Neural cell (in vitro differentiated cells): ENCODE measurements around the gene KLHL14. TPM values are rescaled to one million over a fixed set of nuclear protein-coding genes. Genes with fewer than 3 reads are reported as not detected.

Source experiments
- H2AFZ ChIP-seq: fragments of 200-600, 300-800 bp; sonication (generic), shearing (Covaris generic); 2 replicates; pipeline ENCODE4 v1.6.0; 2014; ENCODE audit warnings: low read depth, mild to moderate bottlenecking, antibody characterized with exemption, low read length, moderate library complexity
- H3F3A ChIP-seq: fragments of 200-600 bp; shearing (Covaris generic); 2 replicates; pipeline ENCODE4 v1.6.1; 2016; ENCODE audit warnings: mild to moderate bottlenecking, moderate library complexity, mixed read lengths, antibody characterized with exemption, low read length; ENCODE audit not compliant: insufficient read depth, poor library complexity, severe bottlenecking
- H3K27ac ChIP-seq: fragments of 200-600, 300-800 bp; sonication (generic), shearing (Covaris generic); 2 replicates; pipeline ENCODE4 v1.5.1; 2014; ENCODE audit warnings: mild to moderate bottlenecking, low read length, moderate library complexity
- H3K27me3 ChIP-seq: fragments of 300-800, 200-600 bp; sonication (generic), shearing (Covaris generic); 2 replicates; pipeline ENCODE4 v1.6.0; 2014; ENCODE audit warnings: mild to moderate bottlenecking, low read depth, low read length, moderate library complexity; ENCODE audit not compliant: insufficient read depth
- H3K36me3 ChIP-seq: fragments of 300-800, 200-600 bp; sonication (generic), shearing (Covaris generic); 2 replicates; pipeline ENCODE4 v1.5.1; 2014; ENCODE audit warnings: mild to moderate bottlenecking, antibody characterized with exemption, low read length, moderate library complexity; ENCODE audit not compliant: insufficient read depth
- H3K4me2 ChIP-seq: fragments of 300-800, 200-600 bp; sonication (generic), shearing (Covaris generic); 2 replicates; pipeline ENCODE4 v1.6.0; 2014; ENCODE audit warnings: mild to moderate bottlenecking, low read length
- H3K4me3 ChIP-seq: fragments of 300-800, 200-600 bp; sonication (generic), shearing (Covaris generic); 2 replicates; pipeline ENCODE4 v1.5.1; 2014; ENCODE audit warnings: mild to moderate bottlenecking, low read length, moderate library complexity
- H3K79me2 ChIP-seq: fragments of 200-600 bp; shearing (Covaris generic); replicated peaks from 2 replicates; pipeline ENCODE4 v1.6.0; 2014; ENCODE audit warnings: mild to moderate bottlenecking, low read length, moderate library complexity; ENCODE audit not compliant: insufficient read depth
- H3K9ac ChIP-seq: fragments of 300-800, 200-600 bp; sonication (generic), shearing (Covaris generic); 2 replicates; pipeline ENCODE4 v1.6.1; 2016; ENCODE audit warnings: mild to moderate bottlenecking, low read length, mixed read lengths
- H3K9me2 ChIP-seq: fragments of 200-600 bp; shearing (Covaris generic); 2 replicates; pipeline ENCODE4 v1.6.1; 2016; ENCODE audit warnings: mild to moderate bottlenecking, low read length, mixed read lengths; ENCODE audit not compliant: insufficient read depth
- H3K9me3 ChIP-seq: fragments of 200-600, 300-800 bp; sonication (generic), shearing (Covaris generic); 2 replicates; pipeline ENCODE4 v1.6.1; 2016; ENCODE audit warnings: mild to moderate bottlenecking, mixed run types, low read length, moderate library complexity, mixed read lengths
- H4K20me1 ChIP-seq: fragments of 200-600 bp; shearing (Covaris generic); 2 replicates; pipeline ENCODE4 v1.6.1; 2016; ENCODE audit warnings: mild to moderate bottlenecking, mixed run types; ENCODE audit not compliant: insufficient read depth
- EP300 ChIP-seq: fragments of 450-650 bp; conservative IDR thresholded peaks from 2 replicates; pipeline ENCODE4 v1.6.1; 2014; ENCODE audit warnings: antibody characterized with exemption, mild to moderate bottlenecking, moderate library complexity; ENCODE audit not compliant: poor library complexity, severe bottlenecking
- EZH2 ChIP-seq: fragments of 200-600, 300-800 bp; shearing (Covaris generic), sonication (generic); IDR thresholded peaks from 2 replicates; pipeline ENCODE4 v1.6.1; 2014; ENCODE audit warnings: antibody characterized with exemption, low read length, borderline replicate concordance, mild to moderate bottlenecking; ENCODE audit not compliant: insufficient read depth, poor library complexity, severe bottlenecking
- MXI1 ChIP-seq: fragments of 450-650 bp; conservative IDR thresholded peaks from 2 replicates; pipeline ENCODE4 v1.6.1; 2014; ENCODE audit warnings: antibody characterized with exemption, mild to moderate bottlenecking; ENCODE audit not compliant: poor library complexity, severe bottlenecking
- POLR2AphosphoS5 ChIP-seq: IDR thresholded peaks from 2 replicates; pipeline ENCODE4 v1.6.1; 2012
- RAD21 ChIP-seq: fragments of 450-650 bp; conservative IDR thresholded peaks from 2 replicates; pipeline ENCODE4 v1.6.1; 2014; ENCODE audit warnings: antibody characterized with exemption, mild to moderate bottlenecking, moderate library complexity
- SMC3 ChIP-seq: fragments of 450-650 bp; conservative IDR thresholded peaks from 2 replicates; pipeline ENCODE4 v1.6.1; 2014; ENCODE audit warnings: antibody characterized with exemption, mild to moderate bottlenecking, moderate library complexity; ENCODE audit not compliant: poor library complexity
- TAF1 ChIP-seq: IDR thresholded peaks from 2 replicates; pipeline ENCODE4 v1.6.1; 2012; ENCODE audit warnings: low read depth
- polyA plus RNA-seq: library from polyadenylated mRNA; depleted of rRNA; stranded (reverse); fragments of >200 nt; gene quantifications from 2 replicates; pipeline ENCODE4 v1.2.3, GENCODE V29; 2014
- TF ChIP-seq, protein P1 (sequence below): IDR thresholded peaks from 2 replicates; pipeline ENCODE4 v1.6.1; 2012; ENCODE audit warnings: borderline replicate concordance
- TF ChIP-seq, protein P2 (sequence below): fragments of 450-650 bp; IDR thresholded peaks from 2 replicates; pipeline ENCODE4 v1.5.1; 2014; ENCODE audit warnings: antibody characterized with exemption, mild to moderate bottlenecking, moderate library complexity; ENCODE audit not compliant: poor library complexity, severe bottlenecking

KLHL14 gene
- polyA plus RNA-seq, 1 donor from 2014 or later: 0.33 TPM

DNA sequence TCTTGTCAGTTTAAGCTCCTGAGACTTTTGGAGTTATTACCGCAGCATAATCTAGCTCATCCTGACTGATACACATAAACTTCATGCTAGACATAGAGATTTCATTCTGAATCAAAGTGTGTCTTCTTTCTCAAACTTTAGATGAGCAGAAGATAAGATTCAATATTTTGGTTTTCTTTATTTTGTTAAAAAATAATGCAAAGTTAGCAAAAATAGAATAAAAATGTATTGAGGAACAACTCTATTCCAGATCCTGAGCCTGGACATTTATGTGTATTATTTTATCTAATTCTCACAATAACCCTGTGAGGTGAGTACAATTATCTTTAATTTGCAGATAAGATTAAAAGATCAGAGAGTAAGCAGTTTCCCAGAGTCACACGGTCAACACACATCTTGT lies 38.4 kb downstream of the KLHL14 start:
- Histone ChIP-seq H4K20me1 (no peaks in the 10 kb centered on the region), H3K79me2 (no peaks in the 10 kb centered on the region), H3K27me3 (no peaks in the 10 kb centered on the region), H3K36me3 (no peaks in the 10 kb centered on the region), H3K9me3 (no peaks in the 10 kb centered on the region), H3K4me2 (no peak overlapping the region), H3K4me3 (no peak overlapping the region), H3K9ac (no peak overlapping the region), H3K27ac (no peak overlapping the region), H3F3A (no peaks in the 10 kb centered on the region), H3K9me2 (no peaks in the 10 kb centered on the region), H2AFZ (no peak overlapping the region)
- TF ChIP-seq, protein P1, sequence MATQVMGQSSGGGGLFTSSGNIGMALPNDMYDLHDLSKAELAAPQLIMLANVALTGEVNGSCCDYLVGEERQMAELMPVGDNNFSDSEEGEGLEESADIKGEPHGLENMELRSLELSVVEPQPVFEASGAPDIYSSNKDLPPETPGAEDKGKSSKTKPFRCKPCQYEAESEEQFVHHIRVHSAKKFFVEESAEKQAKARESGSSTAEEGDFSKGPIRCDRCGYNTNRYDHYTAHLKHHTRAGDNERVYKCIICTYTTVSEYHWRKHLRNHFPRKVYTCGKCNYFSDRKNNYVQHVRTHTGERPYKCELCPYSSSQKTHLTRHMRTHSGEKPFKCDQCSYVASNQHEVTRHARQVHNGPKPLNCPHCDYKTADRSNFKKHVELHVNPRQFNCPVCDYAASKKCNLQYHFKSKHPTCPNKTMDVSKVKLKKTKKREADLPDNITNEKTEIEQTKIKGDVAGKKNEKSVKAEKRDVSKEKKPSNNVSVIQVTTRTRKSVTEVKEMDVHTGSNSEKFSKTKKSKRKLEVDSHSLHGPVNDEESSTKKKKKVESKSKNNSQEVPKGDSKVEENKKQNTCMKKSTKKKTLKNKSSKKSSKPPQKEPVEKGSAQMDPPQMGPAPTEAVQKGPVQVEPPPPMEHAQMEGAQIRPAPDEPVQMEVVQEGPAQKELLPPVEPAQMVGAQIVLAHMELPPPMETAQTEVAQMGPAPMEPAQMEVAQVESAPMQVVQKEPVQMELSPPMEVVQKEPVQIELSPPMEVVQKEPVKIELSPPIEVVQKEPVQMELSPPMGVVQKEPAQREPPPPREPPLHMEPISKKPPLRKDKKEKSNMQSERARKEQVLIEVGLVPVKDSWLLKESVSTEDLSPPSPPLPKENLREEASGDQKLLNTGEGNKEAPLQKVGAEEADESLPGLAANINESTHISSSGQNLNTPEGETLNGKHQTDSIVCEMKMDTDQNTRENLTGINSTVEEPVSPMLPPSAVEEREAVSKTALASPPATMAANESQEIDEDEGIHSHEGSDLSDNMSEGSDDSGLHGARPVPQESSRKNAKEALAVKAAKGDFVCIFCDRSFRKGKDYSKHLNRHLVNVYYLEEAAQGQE: no peak
- TF ChIP-seq SMC3 (no peak), EP300 (no peak), EZH2 (no peak), POLR2AphosphoS5 (no peak), TAF1 (no peak), MXI1 (no peak), RAD21 (no peak)
- TF ChIP-seq, protein P2, sequence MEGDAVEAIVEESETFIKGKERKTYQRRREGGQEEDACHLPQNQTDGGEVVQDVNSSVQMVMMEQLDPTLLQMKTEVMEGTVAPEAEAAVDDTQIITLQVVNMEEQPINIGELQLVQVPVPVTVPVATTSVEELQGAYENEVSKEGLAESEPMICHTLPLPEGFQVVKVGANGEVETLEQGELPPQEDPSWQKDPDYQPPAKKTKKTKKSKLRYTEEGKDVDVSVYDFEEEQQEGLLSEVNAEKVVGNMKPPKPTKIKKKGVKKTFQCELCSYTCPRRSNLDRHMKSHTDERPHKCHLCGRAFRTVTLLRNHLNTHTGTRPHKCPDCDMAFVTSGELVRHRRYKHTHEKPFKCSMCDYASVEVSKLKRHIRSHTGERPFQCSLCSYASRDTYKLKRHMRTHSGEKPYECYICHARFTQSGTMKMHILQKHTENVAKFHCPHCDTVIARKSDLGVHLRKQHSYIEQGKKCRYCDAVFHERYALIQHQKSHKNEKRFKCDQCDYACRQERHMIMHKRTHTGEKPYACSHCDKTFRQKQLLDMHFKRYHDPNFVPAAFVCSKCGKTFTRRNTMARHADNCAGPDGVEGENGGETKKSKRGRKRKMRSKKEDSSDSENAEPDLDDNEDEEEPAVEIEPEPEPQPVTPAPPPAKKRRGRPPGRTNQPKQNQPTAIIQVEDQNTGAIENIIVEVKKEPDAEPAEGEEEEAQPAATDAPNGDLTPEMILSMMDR: no peak

DNA sequence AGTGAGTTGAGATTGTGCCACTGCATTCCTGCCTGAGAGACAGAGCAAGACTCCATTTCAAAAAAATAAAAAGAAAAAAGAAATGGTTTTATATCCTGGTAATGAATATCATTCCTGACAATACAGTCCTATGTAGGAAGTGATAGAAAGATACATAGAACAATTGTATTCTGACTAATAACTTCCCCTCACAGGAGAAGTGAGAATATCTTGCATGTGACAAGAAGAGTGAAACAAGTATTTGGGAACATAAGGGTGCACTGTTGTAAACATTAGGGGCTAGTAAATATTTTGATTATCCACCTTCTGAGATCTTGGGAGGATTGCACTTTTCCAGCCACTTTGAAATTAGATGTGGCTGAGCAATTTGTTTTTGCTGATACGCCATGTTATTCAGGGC lies 40.7 kb downstream of the KLHL14 start:
- TF ChIP-seq RAD21 (no peak), SMC3 (no peak), POLR2AphosphoS5 (no peak), TAF1 (no peak), EP300 (no peak), MXI1 (no peak), EZH2 (no peak)
- TF ChIP-seq, protein P1: no peak
- TF ChIP-seq, protein P2: no peak

More for the DNA sequence above, 40.7 kb downstream of the KLHL14 start:
- no peaks in the 10 kb centered on the region for H4K20me1 ChIP-seq
- H3K79me2 ChIP-seq: no peaks in the 10 kb centered on the region
- H3K4me3 ChIP-seq: no peak overlapping the region
- H3K9ac ChIP-seq: no peak overlapping the region
- no peaks in the 10 kb centered on the region for H3F3A ChIP-seq
- H3K4me2 ChIP-seq: no peak overlapping the region
- H3K27ac ChIP-seq: no peak overlapping the region
- no peaks in the 10 kb centered on the region for H3K36me3 ChIP-seq
- no peaks in the 10 kb centered on the region for H3K27me3 ChIP-seq
- H3K9me3 ChIP-seq: no peaks in the 10 kb centered on the region
- H2AFZ ChIP-seq: no peak overlapping the region
- no peaks in the 10 kb centered on the region for H3K9me2 ChIP-seq
